ENCODE measurements around the gene ID2. TPM values are rescaled to one million over a fixed set of nuclear protein-coding genes. Genes with fewer than 3 reads are reported as not detected.

Gene ID2
- total and polyA plus RNA-seq, 2 of the 13 experiments (the other 11 are each of a cell fraction or from before 2014, with no cell fraction given) = 214 to 719 TPM

DNA sequence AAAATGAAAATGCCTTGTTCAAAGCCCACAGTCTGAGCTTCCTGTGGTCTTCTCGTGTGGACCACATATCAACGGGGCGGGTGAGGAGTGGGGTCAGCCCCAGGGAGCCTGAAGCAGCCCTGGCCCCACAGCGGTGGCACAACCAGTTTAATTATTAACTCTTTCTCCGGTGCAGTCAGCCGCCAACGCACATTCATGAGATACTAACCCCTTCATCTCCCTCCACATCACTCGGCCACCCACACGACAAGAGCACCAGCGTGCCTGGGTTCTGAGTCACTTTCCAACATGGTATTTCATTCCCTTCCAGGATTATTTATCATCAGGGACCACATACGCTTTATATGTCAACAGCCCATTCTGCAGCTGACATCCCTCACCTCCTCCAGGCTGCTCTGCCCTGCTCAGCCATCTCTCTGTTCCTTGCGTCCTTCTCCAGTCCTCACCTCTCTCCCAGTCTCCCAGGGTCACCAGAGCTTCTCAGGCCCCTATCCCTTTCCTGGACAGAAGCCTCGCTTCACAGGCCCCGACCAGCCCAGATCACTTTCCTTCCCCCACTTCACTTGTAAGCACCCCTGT lies 48.0 kb upstream of the ID2 start (continued):
- TF ChIP-seq ZSCAN12 (CRISPR knock-in tag; IDR thresholded peaks at IDR 0.05) (no peak), POGZ (CRISPR knock-in tag; IDR thresholded peaks at IDR 0.05) (peak; percentile 45; the same call in 1 of the 2 replicates), RFXANK (CRISPR knock-in tag; IDR thresholded peaks at IDR 0.05) (no peak), SMAD1 (CRISPR knock-in tag; IDR thresholded peaks at IDR 0.05; ENCODE audit: borderline replicate concordance, low read depth) (no peak), HOXD1 (CRISPR knock-in tag; IDR thresholded peaks at IDR 0.05) (0 out of 2 replicates have a peak, but pooled peaks have one; percentile 45), ZC3H13 (CRISPR knock-in tag; IDR thresholded peaks at IDR 0.05) (no peak), ZNF550 (CRISPR knock-in tag; IDR thresholded peaks at IDR 0.05; ENCODE audit: borderline replicate concordance) (no peak), RELA (CRISPR knock-in tag; IDR thresholded peaks at IDR 0.05) (no peak), ZNF17 (CRISPR knock-in tag; IDR thresholded peaks at IDR 0.05) (no peak), RORA (CRISPR knock-in tag; IDR thresholded peaks at IDR 0.05) (no peak), ZNF460 (CRISPR knock-in tag; IDR thresholded peaks at IDR 0.05; ENCODE audit: borderline replicate concordance) (no peak), ZNF225 (CRISPR knock-in tag; IDR thresholded peaks at IDR 0.05) (no peak)
- TF ChIP-seq, protein P1, sequence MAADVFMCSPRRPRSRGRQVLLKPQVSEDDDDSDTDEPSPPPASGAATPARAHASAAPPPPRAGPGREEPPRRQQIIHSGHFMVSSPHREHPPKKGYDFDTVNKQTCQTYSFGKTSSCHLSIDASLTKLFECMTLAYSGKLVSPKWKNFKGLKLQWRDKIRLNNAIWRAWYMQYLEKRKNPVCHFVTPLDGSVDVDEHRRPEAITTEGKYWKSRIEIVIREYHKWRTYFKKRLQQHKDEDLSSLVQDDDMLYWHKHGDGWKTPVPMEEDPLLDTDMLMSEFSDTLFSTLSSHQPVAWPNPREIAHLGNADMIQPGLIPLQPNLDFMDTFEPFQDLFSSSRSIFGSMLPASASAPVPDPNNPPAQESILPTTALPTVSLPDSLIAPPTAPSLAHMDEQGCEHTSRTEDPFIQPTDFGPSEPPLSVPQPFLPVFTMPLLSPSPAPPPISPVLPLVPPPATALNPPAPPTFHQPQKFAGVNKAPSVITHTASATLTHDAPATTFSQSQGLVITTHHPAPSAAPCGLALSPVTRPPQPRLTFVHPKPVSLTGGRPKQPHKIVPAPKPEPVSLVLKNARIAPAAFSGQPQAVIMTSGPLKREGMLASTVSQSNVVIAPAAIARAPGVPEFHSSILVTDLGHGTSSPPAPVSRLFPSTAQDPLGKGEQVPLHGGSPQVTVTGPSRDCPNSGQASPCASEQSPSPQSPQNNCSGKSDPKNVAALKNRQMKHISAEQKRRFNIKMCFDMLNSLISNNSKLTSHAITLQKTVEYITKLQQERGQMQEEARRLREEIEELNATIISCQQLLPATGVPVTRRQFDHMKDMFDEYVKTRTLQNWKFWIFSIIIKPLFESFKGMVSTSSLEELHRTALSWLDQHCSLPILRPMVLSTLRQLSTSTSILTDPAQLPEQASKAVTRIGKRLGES (CRISPR knock-in tag; IDR thresholded peaks at IDR 0.05; ENCODE audit: borderline replicate concordance) = no peak
- TF ChIP-seq, protein P2, sequence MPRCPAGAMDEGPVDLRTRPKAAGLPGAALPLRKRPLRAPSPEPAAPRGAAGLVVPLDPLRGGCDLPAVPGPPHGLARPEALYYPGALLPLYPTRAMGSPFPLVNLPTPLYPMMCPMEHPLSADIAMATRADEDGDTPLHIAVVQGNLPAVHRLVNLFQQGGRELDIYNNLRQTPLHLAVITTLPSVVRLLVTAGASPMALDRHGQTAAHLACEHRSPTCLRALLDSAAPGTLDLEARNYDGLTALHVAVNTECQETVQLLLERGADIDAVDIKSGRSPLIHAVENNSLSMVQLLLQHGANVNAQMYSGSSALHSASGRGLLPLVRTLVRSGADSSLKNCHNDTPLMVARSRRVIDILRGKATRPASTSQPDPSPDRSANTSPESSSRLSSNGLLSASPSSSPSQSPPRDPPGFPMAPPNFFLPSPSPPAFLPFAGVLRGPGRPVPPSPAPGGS (CRISPR knock-in tag; IDR thresholded peaks at IDR 0.05) = peak; percentile 36; the same call in 1 of the 2 replicates
- TF ChIP-seq, protein P3, sequence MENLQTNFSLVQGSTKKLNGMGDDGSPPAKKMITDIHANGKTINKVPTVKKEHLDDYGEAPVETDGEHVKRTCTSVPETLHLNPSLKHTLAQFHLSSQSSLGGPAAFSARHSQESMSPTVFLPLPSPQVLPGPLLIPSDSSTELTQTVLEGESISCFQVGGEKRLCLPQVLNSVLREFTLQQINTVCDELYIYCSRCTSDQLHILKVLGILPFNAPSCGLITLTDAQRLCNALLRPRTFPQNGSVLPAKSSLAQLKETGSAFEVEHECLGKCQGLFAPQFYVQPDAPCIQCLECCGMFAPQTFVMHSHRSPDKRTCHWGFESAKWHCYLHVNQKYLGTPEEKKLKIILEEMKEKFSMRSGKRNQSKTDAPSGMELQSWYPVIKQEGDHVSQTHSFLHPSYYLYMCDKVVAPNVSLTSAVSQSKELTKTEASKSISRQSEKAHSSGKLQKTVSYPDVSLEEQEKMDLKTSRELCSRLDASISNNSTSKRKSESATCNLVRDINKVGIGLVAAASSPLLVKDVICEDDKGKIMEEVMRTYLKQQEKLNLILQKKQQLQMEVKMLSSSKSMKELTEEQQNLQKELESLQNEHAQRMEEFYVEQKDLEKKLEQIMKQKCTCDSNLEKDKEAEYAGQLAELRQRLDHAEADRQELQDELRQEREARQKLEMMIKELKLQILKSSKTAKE (CRISPR knock-in tag; IDR thresholded peaks at IDR 0.05; ENCODE audit: borderline replicate concordance) = peak; percentile 79; the same call in 1 of the 2 replicates

All from HepG2 (cell line).